ENCODE results near the gene RSPH6A. TPM values are rescaled to one million over a fixed set of nuclear protein-coding genes. Genes with fewer than 3 reads are reported as not detected.
A peak's percentile ranks its signal among the peaks of the same experiment; 100 is the strongest.

RSPH6A gene
- total RNA-seq, 1 donor: 0.18 TPM

DNA sequence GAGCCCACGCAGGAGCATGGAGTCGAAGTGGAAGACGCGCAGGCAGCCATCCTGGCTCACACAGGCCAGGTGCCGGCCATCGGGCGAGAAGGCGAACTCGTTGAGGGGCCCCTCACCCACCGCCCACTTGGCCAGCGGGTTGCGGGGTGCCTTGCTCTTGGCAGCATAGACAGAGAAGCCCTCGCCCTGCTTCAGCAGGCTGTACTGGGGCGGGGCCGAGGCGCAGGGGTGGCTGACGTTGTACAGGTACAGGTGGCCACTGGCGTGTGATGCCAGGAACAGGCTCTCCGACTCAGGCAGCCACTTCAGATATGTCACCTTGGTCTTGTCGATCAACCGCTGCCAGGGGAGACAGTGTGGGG is 28.6 kb downstream of the RSPH6A start:
- DNase-seq (ENCODE audit: low read depth): no peak
- TF ChIP-seq, protein P1, sequence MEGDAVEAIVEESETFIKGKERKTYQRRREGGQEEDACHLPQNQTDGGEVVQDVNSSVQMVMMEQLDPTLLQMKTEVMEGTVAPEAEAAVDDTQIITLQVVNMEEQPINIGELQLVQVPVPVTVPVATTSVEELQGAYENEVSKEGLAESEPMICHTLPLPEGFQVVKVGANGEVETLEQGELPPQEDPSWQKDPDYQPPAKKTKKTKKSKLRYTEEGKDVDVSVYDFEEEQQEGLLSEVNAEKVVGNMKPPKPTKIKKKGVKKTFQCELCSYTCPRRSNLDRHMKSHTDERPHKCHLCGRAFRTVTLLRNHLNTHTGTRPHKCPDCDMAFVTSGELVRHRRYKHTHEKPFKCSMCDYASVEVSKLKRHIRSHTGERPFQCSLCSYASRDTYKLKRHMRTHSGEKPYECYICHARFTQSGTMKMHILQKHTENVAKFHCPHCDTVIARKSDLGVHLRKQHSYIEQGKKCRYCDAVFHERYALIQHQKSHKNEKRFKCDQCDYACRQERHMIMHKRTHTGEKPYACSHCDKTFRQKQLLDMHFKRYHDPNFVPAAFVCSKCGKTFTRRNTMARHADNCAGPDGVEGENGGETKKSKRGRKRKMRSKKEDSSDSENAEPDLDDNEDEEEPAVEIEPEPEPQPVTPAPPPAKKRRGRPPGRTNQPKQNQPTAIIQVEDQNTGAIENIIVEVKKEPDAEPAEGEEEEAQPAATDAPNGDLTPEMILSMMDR (IDR thresholded peaks at IDR 0.05; ENCODE audit: insufficient read depth, low read length): no peak
- no peak overlapping the region for H3K4me3 ChIP-seq (ENCODE audit: low read depth, low read length)

DNA sequence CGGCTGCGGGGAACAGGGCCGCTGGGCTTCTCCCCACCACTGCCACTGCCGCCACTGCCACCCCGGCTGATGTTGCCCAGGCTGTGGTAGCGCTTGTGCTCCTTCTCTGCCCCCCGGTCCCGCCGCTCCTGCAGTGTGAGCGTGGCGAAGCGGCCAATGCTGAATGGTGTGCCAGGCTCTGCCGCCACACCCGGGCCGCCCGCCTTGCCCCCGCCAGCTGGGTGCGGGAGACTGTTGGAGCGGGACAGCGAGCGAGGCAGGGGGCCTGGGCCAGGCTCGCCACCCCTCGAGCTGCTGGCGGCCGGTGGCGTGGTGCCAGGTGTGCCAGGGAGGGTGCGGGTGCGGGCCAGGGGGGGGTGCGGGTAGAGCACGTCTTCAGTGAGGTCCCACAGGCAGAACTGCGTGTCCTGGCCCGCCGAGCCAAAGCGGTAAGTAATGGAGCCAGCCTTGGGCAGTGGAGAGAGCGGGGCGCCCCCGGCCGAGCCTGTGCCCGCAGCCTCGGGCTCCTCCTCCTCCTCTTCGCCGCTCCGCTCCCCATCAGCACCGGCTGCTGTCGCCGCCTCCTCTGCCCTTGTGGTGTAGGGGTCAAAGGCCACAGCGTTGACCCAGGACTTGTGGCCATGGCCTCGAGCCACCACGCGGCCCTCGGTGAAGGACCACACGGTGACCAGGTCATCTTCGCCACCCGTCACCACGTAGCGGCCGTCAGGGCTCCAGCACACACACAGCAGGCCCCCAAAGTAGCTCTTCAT is 29.2 kb downstream of the RSPH6A start:
- TF ChIP-seq, protein P1 (IDR thresholded peaks at IDR 0.05; ENCODE audit: insufficient read depth, low read length): no peak
- DNase-seq (ENCODE audit: low read depth): no peak
- H3K4me3 ChIP-seq (ENCODE audit: low read depth, low read length): no peak overlapping the region

DNA sequence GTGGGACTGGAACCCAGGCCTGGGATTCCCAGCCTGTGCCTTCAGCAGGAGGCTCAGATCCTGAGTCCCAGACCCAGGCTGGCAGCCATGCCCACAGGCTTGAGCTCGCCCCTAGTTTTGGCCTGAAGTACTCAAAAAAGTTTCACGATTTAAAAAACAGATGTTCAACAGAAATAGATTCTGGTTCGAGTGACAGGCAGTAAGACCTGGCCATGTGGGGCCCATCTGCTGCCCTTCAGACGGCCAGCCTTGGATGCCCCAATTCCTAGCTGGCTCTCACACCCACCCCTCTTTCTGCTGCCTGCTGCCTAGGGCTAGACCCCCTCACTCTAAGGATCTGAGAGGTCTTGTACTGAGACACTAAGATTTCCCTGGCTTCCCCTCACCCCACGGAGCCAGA is 30.0 kb downstream of the RSPH6A start:
- H3K4me3 ChIP-seq (ENCODE audit: low read depth, low read length): no peak overlapping the region
- no peak for DNase-seq (ENCODE audit: low read depth)
- TF ChIP-seq, protein P1 (IDR thresholded peaks at IDR 0.05; ENCODE audit: insufficient read depth, low read length): no peak

DNA sequence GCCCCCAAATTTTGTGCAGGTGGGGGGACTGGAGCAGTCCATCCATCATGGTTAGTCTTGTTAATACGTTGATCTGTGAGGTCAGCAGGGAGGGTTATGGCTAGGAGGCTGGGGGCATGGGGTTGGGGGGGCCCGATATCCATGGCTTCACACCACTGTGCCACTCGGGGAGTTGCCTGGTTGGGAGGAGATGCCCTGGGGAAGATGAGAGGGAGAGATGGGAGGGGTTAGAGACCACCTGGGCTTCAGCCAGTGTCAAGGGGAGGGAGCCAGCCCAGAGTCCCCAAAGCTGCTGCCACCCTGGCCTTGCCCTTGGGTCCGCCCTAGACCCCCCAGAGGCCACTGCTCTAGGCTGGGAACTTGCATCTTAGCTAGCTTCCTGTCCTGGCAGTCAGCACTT is 31.0 kb downstream of the RSPH6A start:
- TF ChIP-seq, protein P1 (IDR thresholded peaks at IDR 0.05; ENCODE audit: insufficient read depth, low read length): no peak
- no peak for DNase-seq (ENCODE audit: low read depth)
- no peak overlapping the region for H3K4me3 ChIP-seq (ENCODE audit: low read depth, low read length)

- TF ChIP-seq, protein P1 (IDR thresholded peaks at IDR 0.05; ENCODE audit: insufficient read depth, low read length): no peak
- H3K4me3 ChIP-seq (ENCODE audit: low read depth, low read length): peak overlapping the region; percentile 74
- peak; percentile 80 for DNase-seq (ENCODE audit: low read depth)
These were observed 32.0 kb downstream of the RSPH6A start for GRCh38 chr19:45782820-45783785.

DNA sequence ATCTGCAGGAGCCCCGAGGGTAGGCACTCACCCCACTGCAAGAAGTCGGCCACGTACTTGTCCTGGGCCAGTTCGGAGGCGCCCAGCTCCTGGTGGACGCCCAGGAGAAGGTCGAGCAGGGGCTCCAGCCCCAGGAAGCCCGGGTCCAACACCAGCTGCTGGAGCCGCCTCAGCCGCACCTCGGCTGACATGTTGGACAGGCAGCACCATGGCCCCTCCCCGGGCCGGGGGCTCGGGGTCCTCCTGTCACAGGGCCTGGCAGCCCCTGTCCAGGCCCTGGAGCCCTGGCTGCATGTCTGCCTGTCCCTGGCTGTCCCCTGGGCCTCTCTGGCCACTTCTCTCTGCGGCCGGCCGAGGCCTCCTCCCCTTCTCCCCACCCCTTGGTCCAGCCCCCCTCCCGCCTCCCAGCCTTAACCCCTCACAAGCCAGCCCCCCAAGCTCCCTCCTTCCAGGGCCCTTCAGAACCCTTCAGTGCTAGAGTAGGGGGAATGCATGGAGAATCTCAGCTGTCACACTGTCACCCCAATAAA is 32.9 kb downstream of the RSPH6A start, which contains the start of gene DMPK:
DMPK (minus strand) TSS at position 329 of the 530 bp plus-strand sequence; CDS start at position 191, 138 bp downstream.
- H3K4me3 ChIP-seq (ENCODE audit: low read depth, low read length): peak within 1 kb of the TSS; percentile 74
- peak; percentile 27 for DNase-seq (ENCODE audit: low read depth)
- TF ChIP-seq, protein P1 (IDR thresholded peaks at IDR 0.05; ENCODE audit: insufficient read depth, low read length): no peak

All from fibroblast of the aortic adventitia (primary cell).